ENCODE data around the gene TFDP2.
"Not testable (repeated sequence)": the region's sequence is repeated elsewhere in the genome, so short reads cannot be mapped to it uniquely, and the experiment has no call there.

The TFDP2 gene

GRCh38 chr3:142007710-142008399, 141.5 kb downstream of the TFDP2 start:
- Histone ChIP-seq H3K23ac (ENCODE audit: low read length) (no peak overlapping the region), H2BK5ac (ENCODE audit: low read depth, low read length, poor library complexity) (no peak overlapping the region), H3K27me3 (ENCODE audit: insufficient read depth, low read length) (no peaks in the 10 kb centered on the region), H2AK5ac (ENCODE audit: low read length) (no peak overlapping the region), H3K36me3 (ENCODE audit: control insufficient read depth in 1 of 2, insufficient read depth in 2 of 2, low read length in 2 of 2) (no peaks in the 10 kb centered on the region), H3K4me2 (ENCODE audit: low read length) (no peak overlapping the region), H2AFZ (ENCODE audit: insufficient read depth, low read length, poor library complexity) (no peak overlapping the region), H3K4me1 (ENCODE audit: control insufficient read depth in 1 of 2, insufficient read depth in 2 of 2, low read length in 2 of 2) (no peaks in the 10 kb centered on the region), H2BK12ac (ENCODE audit: low read length) (no peak overlapping the region), H3K14ac (ENCODE audit: low read length) (no peak overlapping the region), H3K18ac (ENCODE audit: low read length) (no peak overlapping the region), H3K4me3 (ENCODE audit: low read depth, low read length) (no peak overlapping the region), H3K27ac (ENCODE audit: low read depth, low read length) (no peak overlapping the region), H4K91ac (ENCODE audit: low read depth, low read length) (no peak overlapping the region), H3K79me2 (ENCODE audit: control insufficient read depth, insufficient read depth, low read length, poor library complexity) (no peaks in the 10 kb centered on the region), H3K4ac (ENCODE audit: low read depth, low read length) (no peak overlapping the region), H4K8ac (ENCODE audit: low read depth, low read length) (no peak overlapping the region), H3K9ac (ENCODE audit: low read length) (no peak overlapping the region), H3K9me3 (ENCODE audit: insufficient read depth, low read depth, low read length) (no peaks in the 10 kb centered on the region), H4K12ac (ENCODE audit: low read depth, low read length) (no peak overlapping the region), H3K79me1 (ENCODE audit: low read length) (no peaks in the 10 kb centered on the region), H2BK120ac (ENCODE audit: insufficient read depth, low read length, poor library complexity) (no peak overlapping the region)
- DNase-seq, result no peak
- WGBS (ENCODE audit: extremely low coverage, insufficient coverage, insufficient read length), result no CpG with 5 or more reads among the region's 8 CpGs

DNA sequence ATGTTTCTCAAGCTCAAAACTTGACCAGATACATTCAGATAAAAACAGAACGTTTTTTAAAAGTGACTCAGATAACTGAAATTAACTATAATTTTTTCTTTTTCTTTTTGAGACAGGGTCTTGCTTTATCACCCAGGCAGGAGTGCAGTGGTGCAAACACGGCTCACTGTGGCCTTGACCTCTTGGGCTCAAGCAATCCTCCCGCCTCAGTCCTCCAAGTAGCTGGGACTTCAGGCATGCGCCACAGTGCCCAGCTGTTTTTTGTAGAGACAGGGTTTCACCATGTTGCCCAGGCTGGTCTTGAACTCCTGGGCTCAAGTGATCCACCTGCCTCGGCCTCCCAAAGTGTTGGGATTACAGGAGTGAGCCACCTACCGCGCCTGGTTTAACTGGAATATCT, 144.4 kb downstream of the TFDP2 start:
- not testable (repeated sequence) for H3K4me3 ChIP-seq (ENCODE audit: low read depth, low read length); H4K8ac ChIP-seq (ENCODE audit: low read depth, low read length); H2BK120ac ChIP-seq (ENCODE audit: insufficient read depth, low read length, poor library complexity); H3K27me3 ChIP-seq (ENCODE audit: insufficient read depth, low read length); H2AFZ ChIP-seq (ENCODE audit: insufficient read depth, low read length, poor library complexity); H2BK5ac ChIP-seq (ENCODE audit: low read depth, low read length, poor library complexity); H3K27ac ChIP-seq (ENCODE audit: low read depth, low read length); H4K12ac ChIP-seq (ENCODE audit: low read depth, low read length); H4K91ac ChIP-seq (ENCODE audit: low read depth, low read length); H3K4me2 ChIP-seq (ENCODE audit: low read length); H3K79me1 ChIP-seq (ENCODE audit: low read length); H3K23ac ChIP-seq (ENCODE audit: low read length); H3K9me3 ChIP-seq (ENCODE audit: insufficient read depth, low read depth, low read length); H3K79me2 ChIP-seq (ENCODE audit: control insufficient read depth, insufficient read depth, low read length, poor library complexity); H3K14ac ChIP-seq (ENCODE audit: low read length); H3K9ac ChIP-seq (ENCODE audit: low read length); H3K18ac ChIP-seq (ENCODE audit: low read length); H3K4me1 ChIP-seq (ENCODE audit: control insufficient read depth in 1 of 2, insufficient read depth in 2 of 2, low read length in 2 of 2); H2AK5ac ChIP-seq (ENCODE audit: low read length); DNase-seq; H3K36me3 ChIP-seq (ENCODE audit: control insufficient read depth in 1 of 2, insufficient read depth in 2 of 2, low read length in 2 of 2)
- no CpG with 5 or more reads among the region's 7 CpGs for WGBS (ENCODE audit: extremely low coverage, insufficient coverage, insufficient read length)
- Histone ChIP-seq H2BK12ac (ENCODE audit: low read length) (peak overlapping the region; percentile 64), H3K4ac (ENCODE audit: low read depth, low read length) (peak overlapping the region; percentile 21)

GRCh38 chr3:142004025-142004424, 145.3 kb downstream of the TFDP2 start:
- Histone ChIP-seq H3K14ac (ENCODE audit: low read length) (no peak overlapping the region), H4K91ac (ENCODE audit: low read depth, low read length) (no peak overlapping the region), H2BK120ac (ENCODE audit: insufficient read depth, low read length, poor library complexity) (no peak overlapping the region), H2AK5ac (ENCODE audit: low read length) (no peak overlapping the region), H4K12ac (ENCODE audit: low read depth, low read length) (no peak overlapping the region), H3K4me2 (ENCODE audit: low read length) (no peak overlapping the region), H3K18ac (ENCODE audit: low read length) (no peak overlapping the region), H4K8ac (ENCODE audit: low read depth, low read length) (no peak overlapping the region), H3K79me1 (ENCODE audit: low read length) (no peaks in the 10 kb centered on the region), H3K36me3 (ENCODE audit: control insufficient read depth in 1 of 2, insufficient read depth in 2 of 2, low read length in 2 of 2) (no peaks in the 10 kb centered on the region), H3K4me3 (ENCODE audit: low read depth, low read length) (no peak overlapping the region), H3K23ac (ENCODE audit: low read length) (no peak overlapping the region), H2AFZ (ENCODE audit: insufficient read depth, low read length, poor library complexity) (no peak overlapping the region), H3K9me3 (ENCODE audit: insufficient read depth, low read depth, low read length) (no peaks in the 10 kb centered on the region), H2BK5ac (ENCODE audit: low read depth, low read length, poor library complexity) (no peak overlapping the region), H3K9ac (ENCODE audit: low read length) (no peak overlapping the region), H3K27ac (ENCODE audit: low read depth, low read length) (no peak overlapping the region), H3K79me2 (ENCODE audit: control insufficient read depth, insufficient read depth, low read length, poor library complexity) (no peaks in the 10 kb centered on the region), H3K27me3 (ENCODE audit: insufficient read depth, low read length) (no peaks in the 10 kb centered on the region), H3K4ac (ENCODE audit: low read depth, low read length) (no peak overlapping the region), H3K4me1 (ENCODE audit: control insufficient read depth in 1 of 2, insufficient read depth in 2 of 2, low read length in 2 of 2) (peaks cover 4 to 7% of the 10 kb centered on the region in 2 experiments), H2BK12ac (ENCODE audit: low read length) (no peak overlapping the region)
- peak; percentile 13 to 80 for DNase-seq

GRCh38 chr3:142003291-142003690, 146.1 kb downstream of the TFDP2 start:
- Histone ChIP-seq H2BK12ac (ENCODE audit: low read length) (no peak overlapping the region), H2AFZ (ENCODE audit: insufficient read depth, low read length, poor library complexity) (no peak overlapping the region), H3K4me2 (ENCODE audit: low read length) (no peak overlapping the region), H3K9me3 (ENCODE audit: insufficient read depth, low read depth, low read length) (no peaks in the 10 kb centered on the region), H3K79me1 (ENCODE audit: low read length) (no peaks in the 10 kb centered on the region), H3K4me1 (ENCODE audit: control insufficient read depth in 1 of 2, insufficient read depth in 2 of 2, low read length in 2 of 2) (peaks cover 4 to 7% of the 10 kb centered on the region in 2 experiments), H4K12ac (ENCODE audit: low read depth, low read length) (no peak overlapping the region), H3K14ac (ENCODE audit: low read length) (no peak overlapping the region), H4K91ac (ENCODE audit: low read depth, low read length) (no peak overlapping the region), H3K79me2 (ENCODE audit: control insufficient read depth, insufficient read depth, low read length, poor library complexity) (no peaks in the 10 kb centered on the region), H3K23ac (ENCODE audit: low read length) (no peak overlapping the region), H3K18ac (ENCODE audit: low read length) (no peak overlapping the region), H3K36me3 (ENCODE audit: control insufficient read depth in 1 of 2, insufficient read depth in 2 of 2, low read length in 2 of 2) (no peaks in the 10 kb centered on the region), H3K27me3 (ENCODE audit: insufficient read depth, low read length) (no peaks in the 10 kb centered on the region), H2AK5ac (ENCODE audit: low read length) (no peak overlapping the region), H2BK5ac (ENCODE audit: low read depth, low read length, poor library complexity) (no peak overlapping the region), H3K4ac (ENCODE audit: low read depth, low read length) (no peak overlapping the region), H4K8ac (ENCODE audit: low read depth, low read length) (no peak overlapping the region), H3K4me3 (ENCODE audit: low read depth, low read length) (no peak overlapping the region), H3K9ac (ENCODE audit: low read length) (no peak overlapping the region), H2BK120ac (ENCODE audit: insufficient read depth, low read length, poor library complexity) (peak overlapping the region; percentile 51), H3K27ac (ENCODE audit: low read depth, low read length) (no peak overlapping the region)
- DNase-seq, result no peak
- WGBS (ENCODE audit: extremely low coverage, insufficient coverage, insufficient read length), result no CpG with 5 or more reads among the region's 3 CpGs
